Measurements from ENCODE around the gene TBRG1.

The TBRG1 gene

GRCh38 chr11:124663861-124664260 lies 41.2 kb downstream of the TBRG1 start:
- DNase-seq, result no peak

GRCh38 chr11:124667601-124668000 lies 44.9 kb downstream of the TBRG1 start:
- no peak for DNase-seq

GRCh38 chr11:124669193-124669592 lies 46.5 kb downstream of the TBRG1 start:
- peak; percentile 67 for DNase-seq

- DNase-seq, result peak; percentile 90
Measured at GRCh38 chr11:124670732-124671131, 48.1 kb downstream of the TBRG1 start.

- peak; percentile 25 for DNase-seq
Measured at GRCh38 chr11:124672536-124673215, 50.0 kb downstream of the TBRG1 start.

- peak; percentile 97 for DNase-seq
Measured at GRCh38 chr11:124673333-124674167, 50.9 kb downstream of the TBRG1 start, which contains the start of the genes SIAE and SPA17. Gene SIAE, minus strand, starts transcription at chr11:124673739. Its CDS starts 31 bp downstream, at chr11:124673708. Gene SPA17, plus strand, starts transcription at chr11:124673904. Its CDS starts 1,361 bp downstream, at chr11:124675265.

GRCh38 chr11:124674168-124674517 lies 51.5 kb downstream of the TBRG1 start:
- DNase-seq, result no peak

GRCh38 chr11:124674571-124674970 lies 51.9 kb downstream of the TBRG1 start:
- DNase-seq, result no peak

GRCh38 chr11:124676386-124676785 lies 53.7 kb downstream of the TBRG1 start:
- DNase-seq, result no peak

GRCh38 chr11:124678416-124678815 lies 55.8 kb downstream of the TBRG1 start:
- DNase-seq, result no peak

- no peak for DNase-seq
Measured at GRCh38 chr11:124681421-124681820, 58.8 kb downstream of the TBRG1 start.

GRCh38 chr11:124682443-124682842 lies 59.8 kb downstream of the TBRG1 start:
- DNase-seq, result no peak

Measured in hematopoietic multipotent progenitor cell treated with erythropoietin and hydrocortisone succinate and interleukin-3 and kit ligand, for 4 days (in vitro differentiated cells).